Right ventricle myocardium inferior (tissue), 1 donor: Measurements from ENCODE around the gene SYT13. TPM values are rescaled to one million over a fixed set of nuclear protein-coding genes. Genes with fewer than 3 reads are reported as not detected.
"Not testable (repeated sequence)": the region's sequence is repeated elsewhere in the genome, so short reads cannot be mapped to it uniquely, and the experiment has no call there.

Source experiments
- ATAC-seq: fragments of 200-7000 bp; cut with Tn5 transposase; one replicate; pipeline ENCODE4 v1.9.1; 2020; ENCODE audit warnings: mild to moderate bottlenecking, moderate library complexity
- DNase-seq: peaks from one replicate; pipeline ENCODE4 v3.0.0; 2021; ENCODE audit errors: missing footprints
- intact Hi-C: fragments of 100-400 bp; cut with DNase I; formaldehyde crosslinking; loops from one replicate; pipeline ENCODE4 v1.11.0; 2022
- total RNA-seq: library from RNA; stranded (reverse); fragmentation: NEBNext Ultra II Directional; extraction: Animal tissue kit (Norgen Biotek cat#: 25700); gene quantifications from one replicate; pipeline ENCODE4 v1.2.1, GENCODE V29; 2021
- donor health status: DM: no; HTN: yes; CAD: no; lungs with severe emphysema.

The SYT13 gene
- total RNA-seq, 1 donor from 2014 or later: 7.0 TPM

- intact Hi-C loops: no loop called here
- DNase-seq: no peak
- no peak for ATAC-seq
Measured at GRCh38 chr11:45258982-45259530, 27.1 kb downstream of the SYT13 start.

- DNase-seq (no peak), ATAC-seq (no peak)
- intact Hi-C loops: no loop called here
Measured at GRCh38 chr11:45254070-45254469, 32.1 kb downstream of the SYT13 start.

GRCh38 chr11:45253640-45254039 lies 32.5 kb downstream of the SYT13 start:
- intact Hi-C loops: loop anchor here (2.0 kb wide), 1 partner anchor 79 kb away; no protein-coding TSS in a partner anchor

GRCh38 chr11:45252877-45253276 lies 33.3 kb downstream of the SYT13 start:
- intact Hi-C loops: loop anchor here (2.0 kb wide), 1 partner anchor 80 kb away; no protein-coding TSS in a partner anchor
- ATAC-seq (no peak), DNase-seq (no peak)

More at GRCh38 chr11:45253640-45254039, 32.5 kb downstream of the SYT13 start:
- ATAC-seq (no peak), DNase-seq (no peak)

- ATAC-seq (peak; percentile 84), DNase-seq (peak; percentile 82)
- intact Hi-C loops: loop anchor here (2.0 kb wide), 1 partner anchor 81 kb away; no protein-coding TSS in a partner anchor
Measured at GRCh38 chr11:45252134-45252856, 33.8 kb downstream of the SYT13 start.

GRCh38 chr11:45250035-45250718 lies 36.0 kb downstream of the SYT13 start:
- intact Hi-C loops: no loop called here
- ATAC-seq: no peak
- DNase-seq: no peak

GRCh38 chr11:45249372-45249771 lies 36.8 kb downstream of the SYT13 start:
- intact Hi-C loops, ATAC-seq: not testable (repeated sequence)

GRCh38 chr11:45248501-45249011 lies 37.6 kb downstream of the SYT13 start:
- DNase-seq: no peak
- no peak for ATAC-seq
- intact Hi-C loops: no loop called here

More at GRCh38 chr11:45249372-45249771, 36.8 kb downstream of the SYT13 start:
- DNase-seq: not testable (repeated sequence)

- ATAC-seq (no peak), DNase-seq (no peak)
- intact Hi-C loops: no loop called here
Measured at GRCh38 chr11:45247433-45247832, 38.7 kb downstream of the SYT13 start.

- intact Hi-C loops: no loop called here
- DNase-seq (no peak), ATAC-seq (no peak)
Measured at GRCh38 chr11:45246241-45246640, 39.9 kb downstream of the SYT13 start.

- no peak for ATAC-seq
- intact Hi-C loops: no loop called here
- DNase-seq: no peak
Measured at GRCh38 chr11:45245218-45246045, 40.7 kb downstream of the SYT13 start.

GRCh38 chr11:45243967-45244366 lies 42.2 kb downstream of the SYT13 start:
- DNase-seq (no peak), ATAC-seq (no peak)
- intact Hi-C loops: no loop called here

- ATAC-seq (no peak), DNase-seq (no peak)
- intact Hi-C loops: no loop called here
Measured at GRCh38 chr11:45239733-45240132, 46.4 kb downstream of the SYT13 start.

- no peak for DNase-seq
- peak; percentile 64 for ATAC-seq
- intact Hi-C loops: no loop called here
Measured at GRCh38 chr11:45238724-45239123, 47.4 kb downstream of the SYT13 start.

GRCh38 chr11:45237711-45238315 lies 48.3 kb downstream of the SYT13 start:
- DNase-seq (no peak), ATAC-seq (peak; percentile 73)
- intact Hi-C loops: no loop called here

- intact Hi-C loops: loop anchor here (5.0 kb wide), 1 partner anchor 122 kb away; no protein-coding TSS in a partner anchor
- DNase-seq (no peak), ATAC-seq (no peak)
Measured at GRCh38 chr11:45234306-45235006, 51.7 kb downstream of the SYT13 start.

- intact Hi-C loops: loop anchor here (5.0 kb wide), 1 partner anchor 121 kb away; no protein-coding TSS in a partner anchor
- ATAC-seq: no peak
- DNase-seq: no peak
Measured at GRCh38 chr11:45233804-45234170, 52.4 kb downstream of the SYT13 start.
